Endothelial cell of umbilical vein (primary cell): ENCODE data around the gene CBFA2T3. TPM values are rescaled to one million over a fixed set of nuclear protein-coding genes. Genes with fewer than 3 reads are reported as not detected.

Experiments used
- BruUV-seq: library from RNA; stranded (reverse); fragments of 400-500 nt; replicated peaks from 2 replicates; lab custom pipeline; 2021; lab: Mats Ljungman, UMichigan
- CTCF ChIA-PET: fragments of 300-600, 350-600 bp; sonication (Branson Sonifier 250); formaldehyde crosslinking; loops from one replicate; lab custom pipeline; 2021; ENCODE audit warnings: antibody characterized with exemption, inconsistent platforms; lab: Charles Lee
- POLR2A ChIA-PET: fragments of 300-600, 350-600 bp; sonication (Branson Sonifier 250); formaldehyde crosslinking; loops from one replicate; lab custom pipeline; 2021; ENCODE audit warnings: antibody characterized with exemption, inconsistent platforms; lab: Charles Lee
- DNase-seq: peaks from one replicate; pipeline ENCODE4 v3.0.0-alpha.2; 2011; ENCODE audit warnings: low read depth, low spot score
- FAIRE-seq: peaks from 2 replicates; lab custom pipeline; 2011; peaks lifted over from hg19 to GRCh38; lab: Jason Lieb, UNC
- H2AFZ ChIP-seq: 2 replicates; pipeline ENCODE4 v1.6.0; 2012; ENCODE audit warnings: low read depth, low read length, control low read depth, inconsistent platforms
- H3K27ac ChIP-seq: 2 replicates; pipeline ENCODE4 v1.5.1; 2011; ENCODE audit warnings: low read depth, mild to moderate bottlenecking, control low read depth, low read length, moderate library complexity; ENCODE audit not compliant: insufficient read depth
- H3K27me3 ChIP-seq, 2 experiments: 2 replicates each; pipeline versions ENCODE4 v1.6.0 to v1.6.1; 2011; ENCODE audit warnings: low read length in 2 of 2, mixed read lengths in 1 of 2; ENCODE audit not compliant: control insufficient read depth in 2 of 2, insufficient read depth in 2 of 2
- H3K36me3 ChIP-seq, 2 experiments: 2 replicates in 1 of 2; 3 replicates in 1 of 2; pipeline ENCODE4 v1.5.1; 2011; ENCODE audit warnings: low read length in 2 of 2, mild to moderate bottlenecking in 1 of 2, moderate library complexity in 1 of 2; ENCODE audit not compliant: control insufficient read depth in 2 of 2, insufficient read depth in 2 of 2; ENCODE audit errors: extremely low read depth in 1 of 2
- H3K4me1 ChIP-seq: 3 replicates; pipeline ENCODE4 v1.5.1; 2011; ENCODE audit warnings: mild to moderate bottlenecking, low read length; ENCODE audit not compliant: control insufficient read depth, insufficient read depth; ENCODE audit errors: extremely low read depth
- H3K4me2 ChIP-seq: 2 replicates; pipeline ENCODE4 v1.6.1; 2011; ENCODE audit warnings: low read length, control low read depth, mixed read lengths; ENCODE audit not compliant: insufficient read depth
- H3K4me3 ChIP-seq, 3 experiments: fragments of 200-600 bp in 1 of 3; sonication (generic), shearing (Covaris generic) in 1 of 3; replicated peaks in 1 of 3; 2 replicates each; pipeline ENCODE4 v1.5.1; 2011 to 2016; ENCODE audit warnings: control low read depth in 3 of 3, low read length in 3 of 3, mild to moderate bottlenecking in 2 of 3, inconsistent platforms in 1 of 3, low read depth in 1 of 3, moderate library complexity in 1 of 3; ENCODE audit not compliant: insufficient read depth in 1 of 3
- H3K79me2 ChIP-seq: 2 replicates; pipeline ENCODE4 v1.6.0; 2012; ENCODE audit warnings: low read length, inconsistent platforms; ENCODE audit not compliant: control insufficient read depth, insufficient read depth
- H3K9ac ChIP-seq: replicated peaks from 2 replicates; pipeline ENCODE3; 2011; ENCODE audit warnings: low read length, control low read depth; ENCODE audit not compliant: insufficient read depth; ENCODE audit errors: extremely low read depth
- H3K9me1 ChIP-seq: replicated peaks from 3 replicates; pipeline ENCODE4 v1.6.0; 2011; ENCODE audit warnings: mild to moderate bottlenecking, low read length; ENCODE audit not compliant: control insufficient read depth, insufficient read depth; ENCODE audit errors: extremely low read depth
- H3K9me3 ChIP-seq: replicated peaks from 2 replicates; pipeline ENCODE4 v1.5.1; 2012; ENCODE audit warnings: low read length, inconsistent platforms; ENCODE audit not compliant: control insufficient read depth, insufficient read depth
- H4K20me1 ChIP-seq: replicated peaks from 2 replicates; pipeline ENCODE3; 2011; ENCODE audit warnings: mild to moderate bottlenecking, low read length; ENCODE audit not compliant: control insufficient read depth, insufficient read depth; ENCODE audit errors: extremely low read depth
- CTCF ChIP-seq, 2 donors: IDR thresholded peaks; 1 replicate in 1 of 2; 2 replicates in 1 of 2; pipeline ENCODE4 v1.5.1; 2011; ENCODE audit warnings: low read length in 2 of 2, mild to moderate bottlenecking in 2 of 2, moderate library complexity in 2 of 2, control low read depth in 1 of 2, inconsistent platforms in 1 of 2, low read depth in 1 of 2; ENCODE audit not compliant: insufficient read depth in 1 of 2; ENCODE audit errors: extremely low read depth in 1 of 2
- EZH2 ChIP-seq: IDR thresholded peaks from 2 replicates; pipeline ENCODE4 v1.6.1; 2012; ENCODE audit warnings: borderline replicate concordance, low read depth, mild to moderate bottlenecking, moderate library complexity, low read length, inconsistent platforms; ENCODE audit not compliant: severe bottlenecking
- GATA2 ChIP-seq: IDR thresholded peaks from 2 replicates; pipeline ENCODE4 v1.7.0; 2011; ENCODE audit warnings: low read depth, mild to moderate bottlenecking, moderate library complexity, mixed read lengths, low read length; ENCODE audit not compliant: insufficient read length, insufficient read depth
- JUN ChIP-seq: IDR thresholded peaks from 2 replicates; pipeline ENCODE4 v1.6.1; 2011; ENCODE audit warnings: borderline replicate concordance, low read depth; ENCODE audit not compliant: insufficient read length, insufficient read depth
- MAX ChIP-seq: IDR thresholded peaks from 2 replicates; pipeline ENCODE4 v1.6.1; 2011; ENCODE audit not compliant: insufficient read depth, insufficient read length
- MYC ChIP-seq: IDR thresholded peaks from one replicate; pipeline ENCODE4 v1.6.1; 2011; ENCODE audit warnings: mild to moderate bottlenecking, low read depth, low read length
- POLR2AphosphoS5 ChIP-seq: IDR thresholded peaks from 2 replicates; pipeline ENCODE4 v1.6.1; 2012; ENCODE audit warnings: low read depth, mild to moderate bottlenecking, control low read depth, low read length, moderate library complexity; ENCODE audit not compliant: insufficient read depth
- dilution Hi-C: fragments of 300-500 bp; cut with MboI; formaldehyde crosslinking; loops from one replicate; pipeline ENCODE4 v1.15.0; 2019; ENCODE audit warnings: low sequenced_read_pairs; ENCODE audit not compliant: extremely low pct_ligation_motif_present
- intact Hi-C: fragments of 100-400 bp; cut with micrococcal nuclease; formaldehyde crosslinking; loops from one replicate; pipeline ENCODE4 v1.10.0; 2022
- polyA plus RNA-seq, 4 experiments: library from polyadenylated mRNA; depleted of rRNA in 3 of 4; stranded (reverse) in 3 of 4; unstranded in 1 of 4; fragments of >200 nt; gene quantifications; 2 replicates each; pipeline versions ENCODE4 v1.2.1 to v1.2.3, GENCODE V29; 2011 to 2012; ENCODE audit warnings: missing spikeins in 1 of 4
- total RNA-seq: library from RNA; stranded (reverse); gene quantifications from 2 replicates; pipeline ENCODE4 v1.2.3, GENCODE V29; 2021

Gene CBFA2T3
- total and polyA plus RNA-seq, 2 donors (not counting 3 experiments of a cell fraction or from before 2014, with no cell fraction given) = not detected

- FAIRE-seq (no peak), DNase-seq (no peak)
- Histone ChIP-seq H3K9me1 (no peaks in the 10 kb centered on the region), H3K9ac (no peak overlapping the region), H3K4me3 (no peak overlapping the region), H3K9me3 (no peaks in the 10 kb centered on the region), H3K36me3 (no peaks in the 10 kb centered on the region), H4K20me1 (no peaks in the 10 kb centered on the region), H3K4me2 (no peak overlapping the region), H3K79me2 (no peaks in the 10 kb centered on the region), H3K27ac (no peak overlapping the region), H3K27me3 (no peaks in the 10 kb centered on the region), H2AFZ (no peak overlapping the region), H3K4me1 (peaks cover 4% of the 10 kb centered on the region)
- intact Hi-C loops = no loop called here
- BruUV-seq = no TSS peak
- ChIA-PET POLR2A (no interaction called here), CTCF (no interaction called here)
- TF ChIP-seq EZH2 = no peak
- dilution Hi-C loops = loop anchor here (25.0 kb wide), 1 partner anchor 163 kb away; no protein-coding TSS in a partner anchor
Measured at GRCh38 chr16:88974080-88974915, 2.7 kb downstream of the CBFA2T3 start.

- Histone ChIP-seq H3K79me2 (no peaks in the 10 kb centered on the region), H3K4me3 (no peak overlapping the region), H3K9me3 (no peaks in the 10 kb centered on the region), H3K27me3 (no peaks in the 10 kb centered on the region), H3K4me1 (peaks cover 4% of the 10 kb centered on the region), H2AFZ (no peak overlapping the region), H3K4me2 (no peak overlapping the region), H3K36me3 (no peaks in the 10 kb centered on the region), H3K9ac (no peak overlapping the region), H3K9me1 (no peaks in the 10 kb centered on the region), H3K27ac (no peak overlapping the region), H4K20me1 (no peaks in the 10 kb centered on the region)
- no TSS peak for BruUV-seq
- POLR2A ChIA-PET = no interaction called here
- CTCF ChIA-PET = no interaction called here
- TF ChIP-seq CTCF (IDR thresholded peaks at IDR 0.05; ENCODE audit: extremely low read depth in 1 of 2, insufficient read depth in 1 of 2, low read depth in 1 of 2, low read length in 2 of 2) = no peak
- TF ChIP-seq JUN = no peak
- no peak for TF ChIP-seq EZH2
- TF ChIP-seq POLR2AphosphoS5 = no peak
- TF ChIP-seq MAX = no peak
- TF ChIP-seq MYC = no peak
- TF ChIP-seq GATA2 = no peak
- FAIRE-seq = no peak
- no peak for DNase-seq
- intact Hi-C loops = no loop called here
- dilution Hi-C loops = loop anchor here (25.0 kb wide), 1 partner anchor 164 kb away; no protein-coding TSS in a partner anchor
Measured at GRCh38 chr16:88973415-88974050, 3.5 kb downstream of the CBFA2T3 start.
